ENCODE results near the gene TOP1.

The TOP1 gene

GRCh38 chr20:41173791-41174341 lies 145.2 kb downstream of the TOP1 start:
- H3K4me1 Mint-ChIP-seq, result peaks cover 18% of the 10 kb centered on the region
- H3K36me3 Mint-ChIP-seq, result peaks cover 17% of the 10 kb centered on the region
- H3K27ac Mint-ChIP-seq, result no peak overlapping the region
- no peak overlapping the region for H3K4me3 Mint-ChIP-seq
- H3K27me3 Mint-ChIP-seq, result no peaks in the 10 kb centered on the region
- no peaks in the 10 kb centered on the region for H3K9me3 Mint-ChIP-seq

Measured in activated naive CD4-positive, alpha-beta T cell treated with anti-CD3 and anti-CD28 coated beads, Interleukin-2, amount 50 U/mL, for 24 hours (primary cell).